KMS-11 (cell line): ENCODE data around the gene PDK1.

Experiments
- H2AFZ ChIP-seq: fragments of 200-600 bp; sonication (generic); 2 replicates; pipeline ENCODE4 v1.6.1; 2016; ENCODE audit warnings: antibody characterized with exemption, mixed run types, low read depth
- H3K27ac ChIP-seq: fragments of 200-600 bp; sonication (generic); 2 replicates; pipeline ENCODE4 v1.6.1; 2016; ENCODE audit warnings: mild to moderate bottlenecking, mixed run types
- H3K27me3 ChIP-seq: fragments of 200-600 bp; sonication (generic); 2 replicates; pipeline ENCODE4 v1.6.1; 2017; ENCODE audit warnings: mild to moderate bottlenecking, low read depth, mixed run types, moderate library complexity; ENCODE audit not compliant: insufficient read depth
- H3K36me3 ChIP-seq: fragments of 200-600 bp; sonication (generic); 2 replicates; pipeline ENCODE4 v1.6.1; 2017; ENCODE audit warnings: mild to moderate bottlenecking, mixed run types; ENCODE audit not compliant: insufficient read depth
- H3K4me1 ChIP-seq: fragments of 200-600 bp; sonication (generic); 2 replicates; pipeline ENCODE4 v1.6.1; 2016; ENCODE audit warnings: mild to moderate bottlenecking, low read depth, mixed run types; ENCODE audit not compliant: poor library complexity, severe bottlenecking
- H3K4me2 ChIP-seq: fragments of 200-600 bp; sonication (generic); 2 replicates; pipeline ENCODE4 v1.7.0; 2016; ENCODE audit warnings: mild to moderate bottlenecking, mixed run types
- H3K4me3 ChIP-seq: fragments of 200-600 bp; sonication (generic); IDR thresholded peaks from 2 replicates; pipeline ENCODE4 v1.6.1; 2017; ENCODE audit warnings: low read depth, low read length, mixed read lengths; ENCODE audit not compliant: insufficient read depth
- H3K79me2 ChIP-seq: fragments of 200-600 bp; sonication (generic); 2 replicates; pipeline ENCODE4 v1.6.1; 2016; ENCODE audit warnings: low read depth, mixed run types; ENCODE audit not compliant: insufficient read depth
- H3K9ac ChIP-seq: fragments of 200-600 bp; sonication (generic); 2 replicates; pipeline ENCODE4 v1.6.1; 2016; ENCODE audit warnings: mild to moderate bottlenecking, mixed run types
- H4K20me1 ChIP-seq: fragments of 200-600 bp; sonication (generic); 2 replicates; pipeline ENCODE4 v1.6.1; 2016; ENCODE audit warnings: mild to moderate bottlenecking, mixed run types; ENCODE audit not compliant: insufficient read depth
- TF ChIP-seq, protein P1 (sequence below): fragments of 200-600 bp; sonication (generic); conservative IDR thresholded peaks from 2 replicates; pipeline ENCODE4 v1.6.1; 2017; ENCODE audit warnings: low read depth, mild to moderate bottlenecking, antibody characterized with exemption, low read length, moderate library complexity, mixed read lengths

PDK1 gene

GRCh38 chr2:172560721-172561120 lies 4.8 kb downstream of the PDK1 start:
- Histone ChIP-seq H3K4me3 (no peak overlapping the region), H3K4me1 (peaks cover 53% of the 10 kb centered on the region), H3K27ac (no peak overlapping the region), H3K9ac (no peak overlapping the region), H3K79me2 (peaks cover 58% of the 10 kb centered on the region), H3K4me2 (peak overlapping the region; percentile 53), H3K36me3 (peaks cover 13% of the 10 kb centered on the region; the same call in 1 of the 2 replicates), H3K27me3 (no peaks in the 10 kb centered on the region), H2AFZ (no peak overlapping the region), H4K20me1 (no peaks in the 10 kb centered on the region)
- TF ChIP-seq, protein P1, sequence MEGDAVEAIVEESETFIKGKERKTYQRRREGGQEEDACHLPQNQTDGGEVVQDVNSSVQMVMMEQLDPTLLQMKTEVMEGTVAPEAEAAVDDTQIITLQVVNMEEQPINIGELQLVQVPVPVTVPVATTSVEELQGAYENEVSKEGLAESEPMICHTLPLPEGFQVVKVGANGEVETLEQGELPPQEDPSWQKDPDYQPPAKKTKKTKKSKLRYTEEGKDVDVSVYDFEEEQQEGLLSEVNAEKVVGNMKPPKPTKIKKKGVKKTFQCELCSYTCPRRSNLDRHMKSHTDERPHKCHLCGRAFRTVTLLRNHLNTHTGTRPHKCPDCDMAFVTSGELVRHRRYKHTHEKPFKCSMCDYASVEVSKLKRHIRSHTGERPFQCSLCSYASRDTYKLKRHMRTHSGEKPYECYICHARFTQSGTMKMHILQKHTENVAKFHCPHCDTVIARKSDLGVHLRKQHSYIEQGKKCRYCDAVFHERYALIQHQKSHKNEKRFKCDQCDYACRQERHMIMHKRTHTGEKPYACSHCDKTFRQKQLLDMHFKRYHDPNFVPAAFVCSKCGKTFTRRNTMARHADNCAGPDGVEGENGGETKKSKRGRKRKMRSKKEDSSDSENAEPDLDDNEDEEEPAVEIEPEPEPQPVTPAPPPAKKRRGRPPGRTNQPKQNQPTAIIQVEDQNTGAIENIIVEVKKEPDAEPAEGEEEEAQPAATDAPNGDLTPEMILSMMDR, result no peak

DNA sequence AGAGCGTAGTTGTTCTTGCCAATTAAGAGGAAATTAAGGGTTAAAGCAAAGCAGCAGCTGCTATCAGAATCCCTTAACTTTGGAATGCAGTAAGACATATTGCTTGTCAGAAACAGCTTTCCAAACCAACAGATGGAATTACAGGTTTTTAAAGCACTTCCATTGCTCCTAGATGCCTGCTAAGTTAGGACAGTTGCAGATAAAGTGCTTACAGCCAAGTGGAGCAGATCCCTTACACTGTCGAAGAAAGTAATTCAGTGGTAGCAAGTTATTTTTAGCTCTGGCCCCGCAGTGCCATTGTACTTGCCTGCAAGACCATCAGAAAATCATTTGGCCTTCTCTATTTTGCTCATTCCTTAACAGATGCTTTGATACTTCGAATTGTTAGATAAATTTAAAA lies 5.4 kb downstream of the PDK1 start:
- Histone ChIP-seq H3K36me3 (peaks cover 13% of the 10 kb centered on the region; the same call in 1 of the 2 replicates), H3K4me3 (no peak overlapping the region), H3K9ac (no peak overlapping the region), H4K20me1 (no peaks in the 10 kb centered on the region), H3K4me1 (peaks cover 53% of the 10 kb centered on the region), H3K79me2 (peaks cover 58% of the 10 kb centered on the region), H3K27ac (no peak overlapping the region), H3K27me3 (no peaks in the 10 kb centered on the region), H2AFZ (no peak overlapping the region), H3K4me2 (peak overlapping the region; percentile 53)
- TF ChIP-seq, protein P1, result no peak

DNA sequence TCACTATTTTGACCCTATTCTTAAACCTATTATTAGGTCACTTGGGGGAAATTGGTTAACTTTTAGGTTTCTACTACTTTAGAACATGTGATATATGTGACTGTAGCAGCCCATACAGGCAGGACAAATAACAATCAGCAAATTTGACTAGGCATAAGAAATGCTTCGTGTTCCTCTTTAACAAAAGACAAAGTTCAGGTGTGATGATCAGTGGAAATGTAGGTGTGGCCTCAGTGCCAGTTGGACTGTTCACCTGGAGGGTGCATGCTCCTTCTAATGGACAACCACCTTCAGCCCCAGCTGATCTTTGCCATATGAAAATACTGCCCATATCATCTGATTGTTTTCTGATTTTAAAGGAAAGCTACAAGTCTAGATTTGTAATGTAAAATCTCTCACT lies 6.4 kb downstream of the PDK1 start:
- Histone ChIP-seq H3K27me3 (no peaks in the 10 kb centered on the region), H3K4me2 (0 out of 2 replicates have a peak overlapping the region, but pooled peaks have one; percentile 53), H4K20me1 (no peaks in the 10 kb centered on the region), H3K4me1 (peaks cover 49% of the 10 kb centered on the region), H3K36me3 (peaks cover 13% of the 10 kb centered on the region; the same call in 1 of the 2 replicates), H3K27ac (no peak overlapping the region), H3K79me2 (peaks cover 48% of the 10 kb centered on the region), H3K4me3 (no peak overlapping the region), H2AFZ (no peak overlapping the region), H3K9ac (no peak overlapping the region)
- TF ChIP-seq, protein P1, result no peak

- Histone ChIP-seq H3K9ac (no peak overlapping the region), H3K4me1 (peaks cover 31% of the 10 kb centered on the region), H2AFZ (no peak overlapping the region), H3K27ac (no peak overlapping the region), H3K27me3 (no peaks in the 10 kb centered on the region), H4K20me1 (no peaks in the 10 kb centered on the region), H3K79me2 (peaks cover 27% of the 10 kb centered on the region), H3K4me2 (no peak overlapping the region), H3K36me3 (peaks cover 13% of the 10 kb centered on the region; the same call in 1 of the 2 replicates), H3K4me3 (no peak overlapping the region)
- TF ChIP-seq, protein P1, result no peak
Observed at GRCh38 chr2:172564376-172564775, 8.5 kb downstream of the PDK1 start.
